H9 (cell line): ENCODE results near the gene OS9. TPM values are rescaled to one million over a fixed set of nuclear protein-coding genes. Genes with fewer than 3 reads are reported as not detected.

Experiments
- DNase-seq: peaks from one replicate; pipeline ENCODE4 v3.0.0-alpha.2; 2017
- H2AFZ ChIP-seq: one replicate; pipeline ENCODE4 v1.6.1; 2013; ENCODE audit warnings: mild to moderate bottlenecking, low read length, control low read depth, moderate library complexity
- H2AK5ac ChIP-seq: 2 replicates; pipeline ENCODE4 v1.6.1; 2013; ENCODE audit warnings: low read length, control low read depth, mixed read lengths; ENCODE audit not compliant: insufficient read length
- H2BK120ac ChIP-seq: one replicate; pipeline ENCODE4 v1.6.1; 2013; ENCODE audit warnings: low read depth, mild to moderate bottlenecking, low read length, control low read depth, inconsistent platforms; ENCODE audit not compliant: poor library complexity, severe bottlenecking
- H2BK12ac ChIP-seq: 2 replicates; pipeline ENCODE4 v1.6.1; 2013; ENCODE audit warnings: low read length, control low read depth, mixed read lengths, low read depth; ENCODE audit not compliant: insufficient read length
- H2BK15ac ChIP-seq: 2 replicates; pipeline ENCODE4 v1.6.1; 2013; ENCODE audit warnings: low read depth, low read length, control low read depth
- H2BK20ac ChIP-seq: one replicate; pipeline ENCODE4 v1.6.1; 2013; ENCODE audit warnings: low read depth, mild to moderate bottlenecking, low read length, control low read depth, inconsistent platforms; ENCODE audit not compliant: poor library complexity, severe bottlenecking
- H2BK5ac ChIP-seq: 2 replicates; pipeline ENCODE4 v1.6.1; 2013; ENCODE audit warnings: low read length, control low read depth, mixed read lengths; ENCODE audit not compliant: insufficient read length
- H3K14ac ChIP-seq: 2 replicates; pipeline ENCODE4 v1.6.1; 2013; ENCODE audit warnings: low read length, control low read depth; ENCODE audit not compliant: insufficient read depth
- H3K18ac ChIP-seq: 2 replicates; pipeline ENCODE4 v1.6.1; 2013; ENCODE audit warnings: low read depth, mild to moderate bottlenecking, mixed read lengths, low read length, control low read depth; ENCODE audit not compliant: insufficient read length
- H3K23ac ChIP-seq: 2 replicates; pipeline ENCODE4 v1.6.1; 2013; ENCODE audit warnings: low read length, control low read depth, mixed read lengths, low read depth; ENCODE audit not compliant: insufficient read length
- H3K23me2 ChIP-seq: 2 replicates; pipeline ENCODE4 v1.6.1; 2013; ENCODE audit warnings: low read depth, mild to moderate bottlenecking, mixed read lengths, low read length, control low read depth; ENCODE audit not compliant: insufficient read length, poor library complexity, severe bottlenecking
- H3K27ac ChIP-seq: 2 replicates; pipeline ENCODE4 v1.5.1; 2013; ENCODE audit warnings: low read length, control low read depth, mixed read lengths, low read depth; ENCODE audit not compliant: insufficient read length
- H3K27me3 ChIP-seq: 2 replicates; pipeline ENCODE4 v1.6.1; 2013; ENCODE audit warnings: low read length, control low read depth, inconsistent platforms; ENCODE audit not compliant: insufficient read depth
- H3K4ac ChIP-seq: 2 replicates; pipeline ENCODE4 v1.6.1; 2013; ENCODE audit warnings: low read depth, mild to moderate bottlenecking, control low read depth, inconsistent platforms, low read length, moderate library complexity
- H3K4me1 ChIP-seq: 2 replicates; pipeline ENCODE4 v1.6.1; 2013; ENCODE audit warnings: low read length, control low read depth, inconsistent platforms; ENCODE audit not compliant: insufficient read depth
- H3K4me2 ChIP-seq: 2 replicates; pipeline ENCODE4 v1.6.1; 2013; ENCODE audit warnings: low read length, control low read depth, mixed read lengths; ENCODE audit not compliant: insufficient read length, insufficient read depth
- H3K56ac ChIP-seq: 2 replicates; pipeline ENCODE4 v1.6.1; 2013; ENCODE audit warnings: low read depth, mild to moderate bottlenecking, mixed read lengths, low read length, control low read depth; ENCODE audit not compliant: insufficient read length
- H3K79me1 ChIP-seq: 2 replicates; pipeline ENCODE4 v1.6.1; 2013; ENCODE audit warnings: low read depth, mild to moderate bottlenecking, moderate library complexity, low read length, control low read depth, inconsistent platforms; ENCODE audit not compliant: insufficient read depth, poor library complexity, severe bottlenecking
- H3K79me2 ChIP-seq: 2 replicates; pipeline ENCODE4 v1.6.1; 2013; ENCODE audit warnings: low read length, control low read depth, inconsistent platforms; ENCODE audit not compliant: insufficient read depth
- H3K9ac ChIP-seq: 2 replicates; pipeline ENCODE4 v1.6.1; 2013; ENCODE audit warnings: low read length, control low read depth, mixed read lengths; ENCODE audit not compliant: insufficient read length; ENCODE audit errors: extremely low read depth
- H3K9me3 ChIP-seq: one replicate; pipeline ENCODE4 v1.6.1; 2013; ENCODE audit warnings: low read depth, low read length, inconsistent platforms; ENCODE audit not compliant: control insufficient read depth
- H3T11ph ChIP-seq: one replicate; pipeline ENCODE4 v1.6.1; 2013; ENCODE audit warnings: mild to moderate bottlenecking, low read length, control low read depth, inconsistent platforms
- H4K20me1 ChIP-seq: one replicate; pipeline ENCODE4 v1.6.1; 2013; ENCODE audit not compliant: control insufficient read depth, insufficient read length, insufficient read depth
- H4K5ac ChIP-seq: 2 replicates; pipeline ENCODE4 v1.6.1; 2013; ENCODE audit warnings: low read depth, mild to moderate bottlenecking, mixed read lengths, low read length, control low read depth; ENCODE audit not compliant: insufficient read length
- H4K8ac ChIP-seq: replicated peaks from 2 replicates; pipeline ENCODE4 v1.6.1; 2013; ENCODE audit warnings: low read length, control low read depth, mixed read lengths, low read depth; ENCODE audit not compliant: insufficient read length
- H4K91ac ChIP-seq: 2 replicates; pipeline ENCODE4 v1.6.1; 2013; ENCODE audit warnings: low read depth, mild to moderate bottlenecking, moderate library complexity, mixed read lengths, low read length, control low read depth; ENCODE audit not compliant: insufficient read length
- H3K27ac Mint-ChIP-seq, 3 experiments: 2 replicates in 2 of 3; 3 replicates in 1 of 3; pipeline ENCODE4 v1.8.0; 2020 to 2021; ENCODE audit warnings: mixed read lengths in 3 of 3, mild to moderate bottlenecking in 1 of 3, moderate library complexity in 1 of 3
- H3K27me3 Mint-ChIP-seq: 2 replicates; pipeline ENCODE4 v1.8.0; 2021; ENCODE audit warnings: low read depth, mild to moderate bottlenecking, moderate library complexity, mixed read lengths
- H3K36me3 Mint-ChIP-seq, 3 experiments: 2 replicates in 2 of 3; 3 replicates in 1 of 3; pipeline ENCODE4 v1.8.0; 2020 to 2021; ENCODE audit warnings: low read depth in 3 of 3, mixed read lengths in 3 of 3; ENCODE audit not compliant: insufficient read depth in 1 of 3
- H3K4me1 Mint-ChIP-seq, 2 experiments: 2 replicates each; pipeline ENCODE4 v1.8.0; 2020; ENCODE audit warnings: mixed read lengths in 2 of 2
- H3K4me3 Mint-ChIP-seq, 2 experiments: 2 replicates in 1 of 2; 3 replicates in 1 of 2; pipeline ENCODE4 v1.8.0; 2020 to 2021; ENCODE audit warnings: mild to moderate bottlenecking in 2 of 2, mixed read lengths in 2 of 2, moderate library complexity in 1 of 2
- H3K9me3 Mint-ChIP-seq, 2 experiments: 2 replicates in 1 of 2; 3 replicates in 1 of 2; pipeline ENCODE4 v1.8.0; 2020; ENCODE audit warnings: mild to moderate bottlenecking in 2 of 2, mixed read lengths in 2 of 2, moderate library complexity in 1 of 2
- CTCF ChIP-seq: fragments of 200-600 bp; sonication (generic); conservative IDR thresholded peaks from 3 replicates; pipeline ENCODE4 v1.8.0; 2021; ENCODE audit warnings: antibody characterized with exemption, mild to moderate bottlenecking
- WGBS: extraction: QIAGEN DNeasy Blood & Tissue Kit; methylation state at CpG from one replicate; pipeline ENCODE4 v1.1.7; 2013; ENCODE audit warnings: missing lambda C conversion rate, low lambda C conversion rate, mixed read lengths; ENCODE audit not compliant: insufficient read length; ENCODE audit errors: extremely low coverage; 5-methylcytosine and 5-hydroxymethylcytosine counted together
- total RNA-seq: library from RNA; stranded (reverse); gene quantifications from 2 replicates; pipeline ENCODE4 v1.2.1, GENCODE V29; 2021

Gene OS9
- total RNA-seq, 1 experiment from 2014 or later: 112 TPM

- no peaks in the 10 kb centered on the region for H3K79me1 ChIP-seq
- no peak overlapping the region for H2AFZ ChIP-seq
- peak; percentile 78 for DNase-seq
- H4K20me1 ChIP-seq: no peaks in the 10 kb centered on the region
- no peak overlapping the region for H4K8ac ChIP-seq
- peaks cover 27 to 40% of the 10 kb centered on the region in 2 experiments for H3K4me1 Mint-ChIP-seq
- H3K14ac ChIP-seq: peak overlapping the region; percentile 39
- H2BK12ac ChIP-seq: no peak overlapping the region
- no peak overlapping the region for H3K56ac ChIP-seq
- H2BK120ac ChIP-seq: no peak overlapping the region
- H3T11ph ChIP-seq: no peak overlapping the region
- H3K79me2 ChIP-seq: no peaks in the 10 kb centered on the region
- no peak overlapping the region; a peak in 1 of 7 replicates for H3K27ac Mint-ChIP-seq
- H3K4me3 Mint-ChIP-seq: peak overlapping the region; percentile 57 to 75
- H3K23ac ChIP-seq: no peak overlapping the region
- H4K5ac ChIP-seq: no peak overlapping the region
- H2AK5ac ChIP-seq: no peak overlapping the region
- H2BK5ac ChIP-seq: no peak overlapping the region
- H3K18ac ChIP-seq: no peak overlapping the region
- WGBS: no CpG with 5 or more reads among the region's 60 CpGs
- no peak overlapping the region for H2BK20ac ChIP-seq
- no peaks in the 10 kb centered on the region for H3K9me3 Mint-ChIP-seq
- peaks cover 48% of the 10 kb centered on the region for H3K27me3 Mint-ChIP-seq
- H3K36me3 Mint-ChIP-seq: peaks cover 12 to 25% (median 20%) of the 10 kb centered on the region in 3 experiments; a peak in 6 of 7 replicates
- peak overlapping the region; percentile 80 for H3K4me2 ChIP-seq
- TF ChIP-seq CTCF: peak; percentile 64
- H3K9me3 ChIP-seq: no peaks in the 10 kb centered on the region
- peaks cover 25% of the 10 kb centered on the region for H3K23me2 ChIP-seq
- H3K4ac ChIP-seq: no peak overlapping the region
- H3K27ac ChIP-seq: no peak overlapping the region
- H2BK15ac ChIP-seq: no peak overlapping the region
- peaks cover 3% of the 10 kb centered on the region; the same call in 1 of the 2 replicates for H3K4me1 ChIP-seq
- no peak overlapping the region for H3K9ac ChIP-seq
- peaks cover 31% of the 10 kb centered on the region; the same call in 1 of the 2 replicates for H3K27me3 ChIP-seq
- no peak overlapping the region for H4K91ac ChIP-seq
These were observed 71.2 kb downstream of the OS9 start for GRCh38 chr12:57765003-57765697.
